GM23248 (cell line): Measurements from ENCODE around the gene RBM47. TPM values are rescaled to one million over a fixed set of nuclear protein-coding genes. Genes with fewer than 3 reads are reported as not detected.

ENCODE experiments used
- DNase-seq: peaks from one replicate; pipeline ENCODE4 v3.0.0-alpha.2; 2015
- H2AFZ ChIP-seq: fragments of 200-600 bp; sonication (generic); 2 replicates; pipeline ENCODE4 v1.6.1; 2016; ENCODE audit warnings: antibody characterized with exemption
- H3F3A ChIP-seq: fragments of 200-600 bp; sonication (generic); 2 replicates; pipeline ENCODE4 v1.6.1; 2016; ENCODE audit warnings: mild to moderate bottlenecking, antibody characterized with exemption, mixed run types; ENCODE audit not compliant: insufficient read depth
- H3K27ac ChIP-seq: fragments of 200-600 bp; sonication (generic); 2 replicates; pipeline ENCODE4 v1.5.1; 2016; ENCODE audit warnings: mild to moderate bottlenecking
- H3K27me3 ChIP-seq: fragments of 200-600 bp; sonication (generic); replicated peaks from 2 replicates; pipeline ENCODE4 v1.6.1; 2016; ENCODE audit warnings: mild to moderate bottlenecking; ENCODE audit not compliant: insufficient read depth
- H3K36me3 ChIP-seq: fragments of 200-600 bp; sonication (generic); 2 replicates; pipeline ENCODE4 v1.6.1; 2016; ENCODE audit warnings: low read depth, mild to moderate bottlenecking
- H3K4me1 ChIP-seq: fragments of 200-600 bp; sonication (generic); 2 replicates; pipeline ENCODE4 v1.6.1; 2016; ENCODE audit warnings: mild to moderate bottlenecking; ENCODE audit not compliant: insufficient read depth
- H3K4me2 ChIP-seq: fragments of 200-600 bp; sonication (generic); one replicate; pipeline ENCODE4 v1.6.1; 2016; ENCODE audit warnings: mild to moderate bottlenecking; ENCODE audit not compliant: unreplicated experiment
- H3K4me3 ChIP-seq: fragments of 200-600 bp; sonication (generic); 2 replicates; pipeline ENCODE4 v1.5.1; 2016; ENCODE audit warnings: mild to moderate bottlenecking
- H3K79me2 ChIP-seq: fragments of 200-600 bp; sonication (generic); 2 replicates; pipeline ENCODE4 v1.6.1; 2016; ENCODE audit warnings: mild to moderate bottlenecking; ENCODE audit not compliant: insufficient read depth
- H3K9ac ChIP-seq: fragments of 200-600 bp; sonication (generic); 2 replicates; pipeline ENCODE4 v1.6.1; 2016; ENCODE audit warnings: mild to moderate bottlenecking
- H3K9me2 ChIP-seq: fragments of 200-600 bp; sonication (generic); 2 replicates; pipeline ENCODE4 v1.6.1; 2016; ENCODE audit warnings: mixed run types, mild to moderate bottlenecking, moderate library complexity; ENCODE audit not compliant: insufficient read depth
- H3K9me3 ChIP-seq: fragments of 200-600 bp; sonication (generic); one replicate; pipeline ENCODE4 v1.6.1; 2017; ENCODE audit warnings: low read depth
- H4K20me1 ChIP-seq: fragments of 200-600 bp; sonication (generic); 2 replicates; pipeline ENCODE4 v1.6.0; 2016; ENCODE audit not compliant: insufficient read depth
- EZH2 ChIP-seq: fragments of 200-600 bp; sonication (generic); IDR thresholded peaks from 2 replicates; pipeline ENCODE4 v1.6.1; 2018; ENCODE audit warnings: antibody characterized with exemption, mild to moderate bottlenecking; ENCODE audit not compliant: insufficient read depth, poor library complexity, severe bottlenecking
- EZH2phosphoT487 ChIP-seq: fragments of 200-600 bp; sonication (generic); IDR thresholded peaks from 2 replicates; pipeline ENCODE4 v1.6.1; 2018; ENCODE audit warnings: antibody characterized with exemption, moderate library complexity, mild to moderate bottlenecking, low read depth; ENCODE audit not compliant: insufficient read depth
- WGBS, 2 experiments: methylation state at CpG; one replicate each; pipeline ENCODE4 v1.1.6; 2015 to 2017; ENCODE audit warnings: low lambda C conversion rate in 2 of 2, low coverage in 1 of 2; ENCODE audit errors: missing lambda C conversion rate in 2 of 2; 5-methylcytosine and 5-hydroxymethylcytosine counted together
- in situ Hi-C: fragments of 300-500 bp; cut with MboI; formaldehyde crosslinking; loops from 2 replicates; pipeline ENCODE4 v1.15.0; 2020
- polyA plus RNA-seq: library from polyadenylated mRNA; unstranded; fragments of >200 nt; fragmentation: Nextera tagmentation; extraction: Ambion mirVana; gene quantifications from 2 replicates; pipeline ENCODE4 v1.2.1, GENCODE V29; 2016
- total RNA-seq: library from RNA; depleted of rRNA; stranded (reverse); fragments of >200 nt; shearing (Covaris generic); gene quantifications from 2 replicates; pipeline ENCODE4 v1.2.3, GENCODE V29; 2014

Gene RBM47
- total and polyA plus RNA-seq, 2 experiments from 2014 or later: 0.70 to 1.3 TPM

GRCh38 chr4:40526741-40527140, 102.9 kb downstream of the RBM47 start:
- H2AFZ ChIP-seq: peak overlapping the region; percentile 82; the same call in 1 of the 2 replicates
- no peaks in the 10 kb centered on the region for H3K27me3 ChIP-seq
- peaks cover 15% of the 10 kb centered on the region for H3K4me1 ChIP-seq
- DNase-seq: no peak
- H3K9ac ChIP-seq: no peak overlapping the region
- no peaks in the 10 kb centered on the region for H3K79me2 ChIP-seq
- TF ChIP-seq EZH2: no peak
- no peak for TF ChIP-seq EZH2phosphoT487
- H3K4me2 ChIP-seq: no peak overlapping the region
- no peaks in the 10 kb centered on the region for H4K20me1 ChIP-seq
- in situ Hi-C loops: no loop called here
- 0 out of 2 replicates have a peak, but pooled peaks cover 16% of the 10 kb centered on the region for H3F3A ChIP-seq
- WGBS, 2 experiments: 90 to 100% methylated on average over 1 of the region's 1 CpG
- peak overlapping the region; percentile 72 for H3K27ac ChIP-seq
- no peaks in the 10 kb centered on the region for H3K9me2 ChIP-seq
- H3K9me3 ChIP-seq: no peaks in the 10 kb centered on the region
- no peaks in the 10 kb centered on the region for H3K36me3 ChIP-seq
- no peak overlapping the region for H3K4me3 ChIP-seq

- 3 to 4% methylated on average over 8 of the region's 8 CpGs for WGBS, 2 experiments
- no peak for TF ChIP-seq EZH2
- TF ChIP-seq EZH2phosphoT487: no peak
- peak; percentile 90 for DNase-seq
- no peaks in the 10 kb centered on the region for H3K9me2 ChIP-seq
- H3K27ac ChIP-seq: peak overlapping the region; percentile 72
- 0 out of 2 replicates have a peak, but pooled peaks cover 16% of the 10 kb centered on the region for H3F3A ChIP-seq
- H3K9me3 ChIP-seq: no peaks in the 10 kb centered on the region
- H2AFZ ChIP-seq: peak overlapping the region; percentile 82
- peaks cover 15% of the 10 kb centered on the region for H3K4me1 ChIP-seq
- peak overlapping the region; percentile 70 for H3K4me2 ChIP-seq
- in situ Hi-C loops: no loop called here
- H3K4me3 ChIP-seq: peak overlapping the region; percentile 38
- H3K36me3 ChIP-seq: no peaks in the 10 kb centered on the region
- H4K20me1 ChIP-seq: no peaks in the 10 kb centered on the region
- H3K27me3 ChIP-seq: no peaks in the 10 kb centered on the region
- H3K9ac ChIP-seq: peak overlapping the region; percentile 62
- H3K79me2 ChIP-seq: no peaks in the 10 kb centered on the region
Measured at GRCh38 chr4:40525752-40526598, 103.7 kb downstream of the RBM47 start.

DNA sequence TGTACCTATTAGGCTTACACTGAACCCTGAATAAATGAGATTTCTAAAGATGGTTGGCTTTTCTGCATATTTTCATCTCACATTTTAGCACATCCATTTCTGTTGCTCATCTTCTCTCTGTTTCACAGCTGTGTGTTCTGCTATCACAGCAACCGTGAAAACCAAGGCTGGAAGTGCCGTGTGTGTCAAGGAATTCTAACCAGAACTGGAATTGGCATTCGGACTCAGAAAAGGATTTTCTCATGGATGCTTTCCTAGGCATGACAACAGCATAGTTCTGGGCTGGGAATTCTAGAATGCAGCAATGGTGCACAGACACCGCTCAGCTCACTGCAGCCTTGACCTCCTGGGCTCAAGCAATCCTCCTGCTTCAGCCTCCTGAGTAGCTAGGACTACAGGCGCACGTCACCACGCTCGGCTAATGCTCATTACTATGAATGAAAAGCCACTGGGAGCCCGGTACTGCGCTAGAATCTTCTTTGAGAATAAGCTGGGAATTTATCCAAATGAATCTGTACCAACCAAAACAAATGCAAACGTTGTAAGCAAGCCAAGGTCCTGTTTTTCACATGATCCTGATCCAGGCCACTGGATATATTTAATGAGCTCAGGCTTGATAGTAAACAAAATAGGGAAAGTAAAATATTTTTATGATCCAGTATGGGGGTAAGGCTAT, 105.2 kb downstream of the RBM47 start:
- Histone ChIP-seq H3K36me3 (no peaks in the 10 kb centered on the region), H3F3A (0 out of 2 replicates have a peak, but pooled peaks cover 16% of the 10 kb centered on the region), H3K9me3 (no peaks in the 10 kb centered on the region), H3K27ac (no peak overlapping the region), H3K9me2 (no peaks in the 10 kb centered on the region), H3K27me3 (no peaks in the 10 kb centered on the region), H3K4me2 (no peak overlapping the region), H3K79me2 (no peaks in the 10 kb centered on the region), H3K4me3 (no peak overlapping the region), H3K4me1 (peaks cover 15% of the 10 kb centered on the region), H4K20me1 (no peaks in the 10 kb centered on the region), H2AFZ (no peak overlapping the region), H3K9ac (no peak overlapping the region)
- WGBS, 2 experiments: 81 to 82% methylated on average over 11 of the region's 11 CpGs
- TF ChIP-seq EZH2phosphoT487 (no peak), EZH2 (no peak)
- in situ Hi-C loops: no loop called here
- no peak for DNase-seq

DNA sequence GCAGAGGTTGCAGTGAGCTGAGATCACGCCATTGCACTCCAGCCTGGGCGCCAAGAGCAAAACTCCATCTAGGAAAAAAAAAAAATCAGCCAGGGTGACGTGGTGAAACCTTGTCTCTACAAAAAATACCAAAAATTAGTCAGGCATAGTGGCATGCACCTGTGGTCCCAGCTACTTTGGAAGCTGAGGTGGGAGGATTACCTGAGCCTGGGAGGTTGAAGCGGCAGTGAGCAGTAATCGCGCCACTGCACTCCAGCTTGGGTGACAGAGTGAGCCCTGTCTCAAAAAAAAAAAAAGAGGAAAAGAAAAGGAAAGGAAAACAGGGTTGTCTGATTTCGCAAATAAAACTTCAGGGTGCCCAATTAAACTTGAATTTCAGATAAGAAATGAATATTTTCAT, 106.1 kb downstream of the RBM47 start:
- no peaks in the 10 kb centered on the region for H3K9me2 ChIP-seq
- no peak overlapping the region for H3K9ac ChIP-seq
- H3K27ac ChIP-seq: no peak overlapping the region
- H3K36me3 ChIP-seq: no peaks in the 10 kb centered on the region
- H3K4me1 ChIP-seq: peaks cover 15% of the 10 kb centered on the region
- no peak overlapping the region for H3K4me2 ChIP-seq
- no peak overlapping the region for H2AFZ ChIP-seq
- in situ Hi-C loops: no loop called here
- TF ChIP-seq EZH2 (no peak), EZH2phosphoT487 (no peak)
- H3F3A ChIP-seq: 0 out of 2 replicates have a peak, but pooled peaks cover 16% of the 10 kb centered on the region
- no peak for DNase-seq
- WGBS, 2 experiments: 90 to 91% methylated on average over 6 of the region's 7 CpGs
- H3K9me3 ChIP-seq: no peaks in the 10 kb centered on the region
- no peaks in the 10 kb centered on the region for H3K27me3 ChIP-seq
- no peak overlapping the region for H3K4me3 ChIP-seq
- no peaks in the 10 kb centered on the region for H3K79me2 ChIP-seq
- no peaks in the 10 kb centered on the region for H4K20me1 ChIP-seq
